Mammary epithelial cell (primary cell): ENCODE data around the gene WDR88.
"Not testable (repeated sequence)": the region's sequence is repeated elsewhere in the genome, so short reads cannot be mapped to it uniquely, and the experiment has no call there.

Experiments used
- CTCF ChIP-seq, 2 donors: IDR thresholded peaks in 1 of 2; conservative IDR thresholded peaks in 1 of 2; 2 replicates each; pipeline ENCODE4 v1.5.1; 2011 to 2012; ENCODE audit warnings: inconsistent platforms in 2 of 2, low read length in 2 of 2, mild to moderate bottlenecking in 2 of 2, control low read depth in 1 of 2, low read depth in 1 of 2; ENCODE audit not compliant: insufficient read depth in 1 of 2; ENCODE audit errors: extremely low read depth in 1 of 2
- EZH2 ChIP-seq: IDR thresholded peaks from 2 replicates; pipeline ENCODE4 v1.6.1; 2012; ENCODE audit warnings: low read length, inconsistent platforms, borderline replicate concordance

- TF ChIP-seq CTCF (conservative IDR thresholded peaks at IDR 0.05 in 1 of 2, IDR thresholded peaks at IDR 0.05 in 1 of 2; ENCODE audit: extremely low read depth in 1 of 2, insufficient read depth in 1 of 2, low read depth in 1 of 2, low read length in 2 of 2); EZH2: not testable (repeated sequence)
Measured at GRCh38 chr19:33154313-33154712, 22.4 kb downstream of the WDR88 start.
